Forelimb muscle (tissue), 1 donor: ENCODE results near the gene CAP2. TPM values are rescaled to one million over a fixed set of nuclear protein-coding genes. Genes with fewer than 3 reads are reported as not detected.

Source experiments
- DNase-seq: peaks from one replicate; pipeline ENCODE4 v3.0.0-alpha.2; 2013; ENCODE audit warnings: low read depth
- polyA plus RNA-seq: library from polyadenylated mRNA; unstranded; fragments of 120-200 nt; gene quantifications from one replicate; pipeline ENCODE4 v1.2.1, GENCODE V29; 2013; ENCODE audit not compliant: insufficient read length

Gene CAP2
- polyA plus RNA-seq, 1 donor, result 203 TPM

- no peak for DNase-seq
Measured at GRCh38 chr6:17474289-17474688, 80.9 kb downstream of the CAP2 start.

GRCh38 chr6:17475606-17476244 is 82.3 kb downstream of the CAP2 start:
- no peak for DNase-seq

- DNase-seq, result no peak
Measured at GRCh38 chr6:17476511-17476910, 83.1 kb downstream of the CAP2 start.

DNA sequence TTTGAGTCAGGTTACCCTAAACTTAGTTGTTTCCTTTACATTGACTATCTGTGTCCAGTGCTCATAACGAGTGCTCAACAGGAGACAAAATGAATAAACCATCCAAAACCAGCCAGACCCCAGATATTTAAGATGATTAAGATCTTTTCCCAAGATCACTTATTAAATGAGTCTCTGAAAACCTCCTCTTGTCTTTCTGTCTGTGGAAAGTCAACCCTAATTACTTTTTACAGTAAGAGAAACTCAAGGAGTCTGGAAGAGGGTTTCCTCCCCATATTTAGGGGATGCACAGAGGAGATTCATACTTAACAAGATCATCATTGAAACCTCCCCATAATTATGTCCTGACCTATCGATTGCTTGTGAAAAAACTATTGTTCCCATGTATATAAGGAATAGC is 84.0 kb downstream of the CAP2 start:
- DNase-seq, result no peak

DNA sequence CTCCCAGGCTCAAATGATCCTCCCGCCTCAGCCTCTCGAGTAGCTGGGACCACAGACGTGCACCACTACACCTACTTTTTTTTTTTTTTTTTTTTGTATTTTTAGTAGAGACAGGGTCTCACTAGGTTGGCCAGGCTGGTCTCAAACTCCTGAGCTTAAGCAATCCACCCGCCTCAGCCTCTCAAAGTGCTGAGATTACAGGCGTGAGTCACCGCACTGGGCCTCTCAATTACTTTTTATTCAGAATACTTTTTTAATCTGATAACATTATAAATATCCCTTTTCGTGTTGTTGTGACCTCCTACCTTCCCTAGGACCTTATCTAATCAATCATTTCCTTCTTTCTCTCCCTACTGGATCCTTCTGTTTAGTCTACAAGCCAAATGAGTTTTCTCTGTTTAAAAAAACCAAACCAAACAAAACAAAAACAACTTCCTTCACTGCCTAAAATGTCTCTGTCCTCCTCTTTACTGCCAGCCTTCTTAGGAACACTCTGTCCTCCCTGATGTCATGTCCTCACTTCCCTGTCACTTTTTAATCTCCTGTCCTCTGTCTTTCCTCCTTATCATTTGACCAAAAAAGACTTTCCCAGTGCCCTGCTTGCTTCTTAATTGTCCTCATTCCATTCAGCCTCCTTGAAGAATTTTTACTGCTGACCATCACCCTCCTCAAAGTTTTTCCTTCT is 85.0 kb downstream of the CAP2 start:
- no peak for DNase-seq

DNA sequence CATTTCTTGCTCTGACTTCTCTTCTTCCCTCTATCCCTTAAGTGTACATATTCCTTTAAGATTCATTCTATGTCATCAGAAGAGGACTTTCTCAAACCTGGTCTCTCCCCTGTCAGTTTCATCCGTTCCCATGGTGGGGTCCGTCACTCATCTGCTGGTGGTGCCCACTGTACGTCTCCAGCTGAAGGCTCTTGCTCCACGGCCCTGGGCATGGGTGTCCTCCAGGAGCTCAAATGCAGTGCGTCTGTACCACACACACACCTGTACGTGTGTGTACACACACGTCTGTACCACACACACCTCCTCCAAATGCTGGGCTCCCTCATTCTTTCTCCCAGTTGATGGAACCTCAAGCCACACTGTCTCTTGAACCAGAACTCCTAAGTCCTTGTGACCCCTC is 85.6 kb downstream of the CAP2 start:
- DNase-seq, result no peak

GRCh38 chr6:17480476-17480875 is 87.1 kb downstream of the CAP2 start:
- DNase-seq, result no peak

GRCh38 chr6:17482711-17483110 is 89.3 kb downstream of the CAP2 start:
- DNase-seq, result no peak

DNA sequence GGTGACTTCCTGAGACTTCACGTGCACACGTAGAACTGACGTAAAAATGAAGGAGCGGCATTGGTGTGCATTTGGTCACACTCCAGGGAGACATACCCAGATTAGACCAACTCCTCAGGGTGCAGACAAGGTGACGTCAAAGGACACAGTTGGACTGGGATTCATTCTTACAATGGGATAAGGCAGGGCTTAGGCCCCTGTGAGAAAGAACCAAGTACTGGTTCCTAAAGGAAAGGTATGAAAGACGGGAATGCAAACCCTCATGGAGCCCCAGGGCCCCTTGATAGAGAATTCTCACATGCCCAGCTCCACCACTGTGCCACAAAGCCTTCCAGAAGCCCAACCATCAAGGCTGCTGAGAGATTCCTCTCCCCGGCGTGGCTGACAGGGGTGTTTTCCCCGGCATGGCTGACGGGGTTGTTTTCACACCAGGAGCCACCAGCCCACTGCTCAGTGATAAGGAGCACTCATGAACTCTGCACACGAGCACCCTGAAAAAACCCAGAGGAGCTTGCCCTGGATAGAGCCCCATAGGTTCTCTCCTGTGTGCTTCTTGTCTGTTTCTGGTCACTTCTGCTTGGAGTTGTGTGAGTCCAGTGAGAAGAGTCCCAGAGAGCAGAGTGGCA is 90.1 kb downstream of the CAP2 start:
- no peak for DNase-seq

GRCh38 chr6:17484201-17484849 is 90.9 kb downstream of the CAP2 start:
- DNase-seq, result no peak

DNA sequence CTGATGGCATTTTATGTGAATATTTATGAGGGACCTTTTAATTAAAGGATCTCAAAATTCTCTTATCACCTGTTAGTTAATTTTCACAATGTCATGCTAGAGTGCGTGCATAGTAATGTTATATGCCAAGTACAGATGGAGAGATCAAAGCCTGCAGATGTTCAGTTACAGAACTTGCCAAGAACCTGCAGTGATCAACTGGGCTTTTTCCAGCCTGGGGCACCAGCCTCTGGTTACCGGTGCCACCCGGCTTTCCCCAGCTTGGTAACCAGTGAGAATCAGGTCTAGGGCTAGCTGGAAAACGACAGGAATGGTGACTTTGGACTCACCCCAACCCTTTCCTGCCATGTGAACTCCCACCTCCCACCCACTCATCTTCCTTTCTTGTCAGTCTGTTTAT is 91.8 kb downstream of the CAP2 start:
- DNase-seq, result no peak

DNA sequence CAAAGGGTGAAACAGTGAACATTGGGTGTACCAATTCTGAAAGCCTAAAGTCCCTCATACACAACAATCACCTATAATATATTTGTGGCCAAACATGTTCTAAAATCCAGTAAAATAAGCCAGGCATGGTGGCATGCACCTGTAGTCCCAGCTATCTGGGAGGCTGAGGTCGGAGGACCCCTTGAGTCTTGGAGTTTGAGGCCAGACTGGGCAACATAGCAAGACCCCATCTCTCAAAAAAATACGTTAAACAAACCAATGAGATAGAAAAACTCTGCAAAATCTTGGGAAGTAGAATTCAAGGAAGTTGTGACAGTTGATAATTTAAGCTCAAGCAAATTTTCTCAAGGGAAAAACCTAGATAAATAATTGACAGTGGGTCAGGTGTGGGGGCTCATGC is 92.6 kb downstream of the CAP2 start:
- no peak for DNase-seq

GRCh38 chr6:17486680-17487079 is 93.3 kb downstream of the CAP2 start:
- DNase-seq, result no peak

GRCh38 chr6:17490724-17491123 is 97.3 kb downstream of the CAP2 start:
- no peak for DNase-seq

GRCh38 chr6:17491416-17492142 is 98.2 kb downstream of the CAP2 start:
- DNase-seq, result no peak

DNA sequence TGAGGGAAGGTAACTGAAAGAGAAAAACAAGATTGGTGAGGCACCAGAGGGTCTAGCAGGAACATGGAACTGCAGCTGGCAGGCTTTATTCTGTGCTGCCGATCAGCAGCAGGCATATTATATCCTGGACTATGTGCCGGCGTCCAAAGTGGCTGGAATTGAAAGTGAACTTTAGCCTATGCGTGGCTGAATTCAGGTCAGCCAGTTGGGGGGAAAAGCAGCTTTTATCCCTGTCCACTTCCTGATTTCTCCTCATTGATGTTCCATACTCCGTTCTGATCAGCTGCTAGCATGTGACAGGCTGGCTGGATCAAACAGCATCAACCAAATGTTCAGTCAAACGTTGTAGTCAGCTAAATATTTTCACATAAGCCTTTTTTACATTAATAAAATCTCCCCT is 99.0 kb downstream of the CAP2 start:
- no peak for DNase-seq

GRCh38 chr6:17493286-17493685 is 99.9 kb downstream of the CAP2 start:
- no peak for DNase-seq

DNA sequence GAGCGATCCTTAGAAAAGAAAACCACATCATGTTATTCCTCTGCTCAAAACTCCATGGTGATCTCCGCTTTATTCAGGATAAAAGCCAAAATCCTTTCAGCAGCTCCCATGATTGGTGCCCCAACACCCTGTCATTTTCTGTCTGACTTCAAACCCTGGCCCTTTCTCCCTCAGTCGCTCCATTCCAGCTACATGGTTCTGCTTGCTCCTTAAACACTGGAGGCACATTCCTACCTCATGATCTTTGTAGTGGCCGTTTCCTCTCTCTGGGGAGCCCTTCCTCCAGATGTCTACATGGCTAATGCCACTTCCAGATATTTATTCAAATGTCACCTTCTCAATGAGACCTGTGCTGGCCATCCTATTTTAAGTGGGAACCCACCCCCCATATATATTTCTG is 100.8 kb downstream of the CAP2 start:
- DNase-seq, result no peak

GRCh38 chr6:17494919-17495318 is 101.5 kb downstream of the CAP2 start:
- DNase-seq, result no peak

- no peak for DNase-seq
Measured at GRCh38 chr6:17497535-17498095, 104.2 kb downstream of the CAP2 start.

DNA sequence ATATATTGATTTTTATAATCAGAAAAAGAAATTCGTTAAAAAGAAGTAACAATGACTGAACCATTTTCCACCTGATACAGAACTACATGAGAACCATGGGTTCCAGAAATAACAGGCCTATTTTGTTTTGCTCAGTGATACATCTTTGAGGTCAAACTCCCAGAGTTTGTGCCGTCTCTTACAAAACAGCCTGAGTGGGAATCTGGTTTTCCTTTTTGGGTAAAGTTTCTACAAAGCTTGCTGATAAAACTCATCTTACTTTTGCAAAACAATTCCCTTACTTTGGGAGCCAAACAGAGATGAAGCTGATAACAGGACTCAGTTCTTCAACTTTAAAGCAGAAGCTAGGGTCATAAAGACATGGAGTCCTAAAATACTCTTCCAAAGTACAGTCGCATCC is 108.0 kb downstream of the CAP2 start:
- no peak for DNase-seq
